Measurements from ENCODE around the gene CHAC1. TPM values are rescaled to one million over a fixed set of nuclear protein-coding genes. Genes with fewer than 3 reads are reported as not detected.

CHAC1 gene
- total and polyA plus RNA-seq, 2 of the 13 experiments (the other 11 are each of a cell fraction or from before 2014, with no cell fraction given): 0.44 TPM; not detected in 1

DNA sequence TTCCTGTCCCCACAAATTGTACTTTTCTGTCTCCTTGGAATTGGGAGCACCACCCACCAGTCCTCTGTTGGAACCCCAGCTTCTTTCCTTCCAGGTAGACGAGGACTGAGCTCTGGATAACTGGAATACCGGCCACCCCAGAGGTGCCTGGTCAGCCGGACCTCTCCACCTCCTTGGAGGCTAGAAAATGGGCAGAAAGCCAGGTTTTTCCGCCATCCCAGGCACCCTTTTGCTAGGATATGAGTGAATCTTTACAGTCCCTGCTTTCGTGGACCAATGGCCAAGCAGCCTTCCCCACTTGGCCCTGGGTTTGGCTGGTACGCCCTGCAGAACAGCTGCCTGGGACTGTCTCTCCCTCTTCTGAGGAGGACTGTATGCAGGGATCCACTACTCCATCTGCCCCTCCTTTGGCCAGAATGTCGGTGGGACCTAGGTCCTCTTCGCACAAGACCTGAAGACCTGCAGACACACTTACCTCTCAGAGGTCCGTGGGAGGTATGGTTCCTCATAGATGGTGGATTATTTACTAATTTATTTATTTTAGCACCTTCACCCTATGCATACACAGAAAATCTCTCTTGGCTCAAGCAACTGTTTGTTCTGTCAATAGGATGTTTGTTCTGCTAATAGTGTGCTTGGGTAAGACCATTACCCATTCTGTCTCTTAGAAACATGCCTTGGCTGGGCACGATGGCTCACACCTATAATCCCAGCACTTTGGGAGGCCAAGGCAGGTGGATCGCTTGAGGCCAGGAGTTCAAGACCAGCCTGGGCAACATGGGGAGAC, 8.6 kb upstream of the CHAC1 start (continued):
- TF ChIP-seq TBX2 (CRISPR knock-in tag; IDR thresholded peaks at IDR 0.05; ENCODE audit: borderline replicate concordance): peak; percentile 49; the same call in 1 of the 2 replicates
- no peak for TF ChIP-seq PHF21A (CRISPR knock-in tag; IDR thresholded peaks at IDR 0.05)
- TF ChIP-seq ADNP (CRISPR knock-in tag; IDR thresholded peaks at IDR 0.05): no peak
- TF ChIP-seq RARA (CRISPR knock-in tag; IDR thresholded peaks at IDR 0.05): 0 out of 2 replicates have a peak, but pooled peaks have one; percentile 20
- TF ChIP-seq CBX5 (CRISPR knock-in tag; IDR thresholded peaks at IDR 0.05; ENCODE audit: borderline replicate concordance): no peak
- no peak for TF ChIP-seq ZIK1 (CRISPR knock-in tag; IDR thresholded peaks at IDR 0.05; ENCODE audit: borderline replicate concordance, low read depth)
- TF ChIP-seq PITX1 (CRISPR knock-in tag; IDR thresholded peaks at IDR 0.05): 0 out of 2 replicates have a peak, but pooled peaks have one; percentile 31
- TF ChIP-seq, protein P1, sequence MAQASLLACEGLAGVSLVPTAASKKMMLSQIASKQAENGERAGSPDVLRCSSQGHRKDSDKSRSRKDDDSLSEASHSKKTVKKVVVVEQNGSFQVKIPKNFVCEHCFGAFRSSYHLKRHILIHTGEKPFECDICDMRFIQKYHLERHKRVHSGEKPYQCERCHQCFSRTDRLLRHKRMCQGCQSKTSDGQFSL (CRISPR knock-in tag; IDR thresholded peaks at IDR 0.05): no peak
- TF ChIP-seq BCL6 (CRISPR knock-in tag; IDR thresholded peaks at IDR 0.05): peak; percentile 80
- no peak for TF ChIP-seq SMAD9 (CRISPR knock-in tag; IDR thresholded peaks at IDR 0.05)
- TF ChIP-seq CEBPG (CRISPR knock-in tag; IDR thresholded peaks at IDR 0.05): 0 out of 2 replicates have a peak, but pooled peaks have one; percentile 7
- TF ChIP-seq, protein P2, sequence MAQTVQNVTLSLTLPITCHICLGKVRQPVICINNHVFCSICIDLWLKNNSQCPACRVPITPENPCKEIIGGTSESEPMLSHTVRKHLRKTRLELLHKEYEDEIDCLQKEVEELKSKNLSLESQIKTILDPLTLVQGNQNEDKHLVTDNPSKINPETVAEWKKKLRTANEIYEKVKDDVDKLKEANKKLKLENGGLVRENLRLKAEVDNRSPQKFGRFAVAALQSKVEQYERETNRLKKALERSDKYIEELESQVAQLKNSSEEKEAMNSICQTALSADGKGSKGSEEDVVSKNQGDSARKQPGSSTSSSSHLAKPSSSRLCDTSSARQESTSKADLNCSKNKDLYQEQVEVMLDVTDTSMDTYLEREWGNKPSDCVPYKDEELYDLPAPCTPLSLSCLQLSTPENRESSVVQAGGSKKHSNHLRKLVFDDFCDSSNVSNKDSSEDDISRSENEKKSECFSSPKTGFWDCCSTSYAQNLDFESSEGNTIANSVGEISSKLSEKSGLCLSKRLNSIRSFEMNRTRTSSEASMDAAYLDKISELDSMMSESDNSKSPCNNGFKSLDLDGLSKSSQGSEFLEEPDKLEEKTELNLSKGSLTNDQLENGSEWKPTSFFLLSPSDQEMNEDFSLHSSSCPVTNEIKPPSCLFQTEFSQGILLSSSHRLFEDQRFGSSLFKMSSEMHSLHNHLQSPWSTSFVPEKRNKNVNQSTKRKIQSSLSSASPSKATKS (CRISPR knock-in tag; IDR thresholded peaks at IDR 0.05): no peak
- no peak for TF ChIP-seq AKAP8 (CRISPR knock-in tag; IDR thresholded peaks at IDR 0.05)
- no peak for TF ChIP-seq SAP130 (CRISPR knock-in tag; IDR thresholded peaks at IDR 0.05; ENCODE audit: low read depth)
- TF ChIP-seq, protein P3, sequence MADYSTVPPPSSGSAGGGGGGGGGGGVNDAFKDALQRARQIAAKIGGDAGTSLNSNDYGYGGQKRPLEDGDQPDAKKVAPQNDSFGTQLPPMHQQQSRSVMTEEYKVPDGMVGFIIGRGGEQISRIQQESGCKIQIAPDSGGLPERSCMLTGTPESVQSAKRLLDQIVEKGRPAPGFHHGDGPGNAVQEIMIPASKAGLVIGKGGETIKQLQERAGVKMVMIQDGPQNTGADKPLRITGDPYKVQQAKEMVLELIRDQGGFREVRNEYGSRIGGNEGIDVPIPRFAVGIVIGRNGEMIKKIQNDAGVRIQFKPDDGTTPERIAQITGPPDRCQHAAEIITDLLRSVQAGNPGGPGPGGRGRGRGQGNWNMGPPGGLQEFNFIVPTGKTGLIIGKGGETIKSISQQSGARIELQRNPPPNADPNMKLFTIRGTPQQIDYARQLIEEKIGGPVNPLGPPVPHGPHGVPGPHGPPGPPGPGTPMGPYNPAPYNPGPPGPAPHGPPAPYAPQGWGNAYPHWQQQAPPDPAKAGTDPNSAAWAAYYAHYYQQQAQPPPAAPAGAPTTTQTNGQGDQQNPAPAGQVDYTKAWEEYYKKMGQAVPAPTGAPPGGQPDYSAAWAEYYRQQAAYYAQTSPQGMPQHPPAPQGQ (CRISPR knock-in tag; IDR thresholded peaks at IDR 0.05; ENCODE audit: borderline replicate concordance): no peak
- TF ChIP-seq ZNF382 (CRISPR knock-in tag; IDR thresholded peaks at IDR 0.05; ENCODE audit: borderline replicate concordance): no peak
- no peak for TF ChIP-seq U2AF2 (IDR thresholded peaks at IDR 0.05; ENCODE audit: low read depth, low read length)
- no peak for TF ChIP-seq THAP11 (CRISPR knock-in tag; IDR thresholded peaks at IDR 0.05)
- no peak for TF ChIP-seq CREM (IDR thresholded peaks at IDR 0.05)
- TF ChIP-seq CREM (CRISPR knock-in tag; IDR thresholded peaks at IDR 0.05): no peak
- peak; percentile 73 for TF ChIP-seq ZFP36 (IDR thresholded peaks at IDR 0.05; ENCODE audit: borderline replicate concordance, low read depth, low read length, partially characterized antibody)
- TF ChIP-seq RBM22 (optimal IDR thresholded peaks at IDR 0.05; ENCODE audit: low read length): no peak
- 0 out of 2 replicates have a peak, but pooled peaks have one; percentile 24 for TF ChIP-seq SOX5 (CRISPR knock-in tag; IDR thresholded peaks at IDR 0.05; ENCODE audit: borderline replicate concordance)
- no peak for TF ChIP-seq ZNF781 (CRISPR knock-in tag; IDR thresholded peaks at IDR 0.05; ENCODE audit: borderline replicate concordance, not compliant biosample characterization)
